Activated naive CD8-positive, alpha-beta T cell treated with anti-CD3 and anti-CD28 coated beads, Interleukin-2, amount 50 U/mL, for 16 hours (primary cell): Measurements from ENCODE around the gene AFF1.

Experiments
- DNase-seq: peaks from one replicate; pipeline ENCODE4 v3.0.0-alpha.2; 2020; ENCODE audit warnings: low read depth, low spot score

Gene AFF1

DNA sequence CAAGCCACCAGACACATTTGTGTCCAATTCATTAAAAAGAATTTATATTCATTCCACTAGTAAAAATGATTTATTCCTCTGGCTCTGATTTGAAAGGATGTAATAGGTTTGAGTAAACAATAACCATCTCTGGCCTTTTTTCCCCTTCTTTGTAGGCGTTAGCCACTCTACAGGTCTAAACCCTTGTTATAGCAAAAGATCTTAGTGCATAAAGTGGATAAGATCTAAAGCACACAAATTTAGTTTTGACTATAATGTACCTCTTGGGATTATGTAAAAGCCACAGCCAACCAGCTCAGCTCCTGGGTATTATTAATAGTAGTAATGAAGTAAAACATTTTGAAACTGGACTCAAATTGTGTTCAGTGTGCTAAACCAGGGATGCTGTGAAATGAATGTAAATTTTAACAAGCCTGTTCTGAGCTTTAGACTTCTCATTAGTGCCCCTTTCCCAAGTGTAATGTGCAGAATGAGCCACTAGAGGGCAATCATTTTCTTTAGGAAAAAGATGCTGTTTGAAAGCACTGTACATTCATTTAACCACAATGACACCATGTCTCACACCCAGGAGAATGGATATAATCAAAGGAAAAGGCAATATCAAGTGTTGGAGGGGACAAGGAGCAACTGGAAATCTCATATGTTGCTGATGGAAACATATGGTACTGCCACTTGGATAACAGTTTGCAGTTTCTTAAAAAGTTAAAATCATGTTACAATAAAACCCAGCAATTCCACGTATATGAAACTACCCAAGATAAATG lies 215.9 kb downstream of the AFF1 start:
- DNase-seq, result peak; percentile 25

DNA sequence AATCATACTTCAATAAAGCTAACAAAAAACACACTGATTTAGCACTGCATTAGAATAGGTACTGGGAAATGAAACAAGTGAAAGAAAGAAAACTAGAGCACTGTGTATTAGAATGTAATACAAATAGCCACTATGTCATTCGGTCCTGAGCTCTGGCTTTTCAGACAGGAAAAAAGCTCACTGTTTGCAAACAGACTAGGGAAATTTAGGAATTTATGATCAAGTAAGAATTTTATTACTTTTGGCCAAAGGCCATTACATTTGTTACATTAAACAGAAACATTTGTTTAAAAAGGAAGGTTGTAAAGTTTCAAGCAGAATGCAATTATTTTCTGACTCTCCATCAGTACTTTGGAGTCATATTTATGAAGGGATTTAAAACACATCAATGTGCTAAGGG lies 216.9 kb downstream of the AFF1 start:
- DNase-seq, result no peak

DNA sequence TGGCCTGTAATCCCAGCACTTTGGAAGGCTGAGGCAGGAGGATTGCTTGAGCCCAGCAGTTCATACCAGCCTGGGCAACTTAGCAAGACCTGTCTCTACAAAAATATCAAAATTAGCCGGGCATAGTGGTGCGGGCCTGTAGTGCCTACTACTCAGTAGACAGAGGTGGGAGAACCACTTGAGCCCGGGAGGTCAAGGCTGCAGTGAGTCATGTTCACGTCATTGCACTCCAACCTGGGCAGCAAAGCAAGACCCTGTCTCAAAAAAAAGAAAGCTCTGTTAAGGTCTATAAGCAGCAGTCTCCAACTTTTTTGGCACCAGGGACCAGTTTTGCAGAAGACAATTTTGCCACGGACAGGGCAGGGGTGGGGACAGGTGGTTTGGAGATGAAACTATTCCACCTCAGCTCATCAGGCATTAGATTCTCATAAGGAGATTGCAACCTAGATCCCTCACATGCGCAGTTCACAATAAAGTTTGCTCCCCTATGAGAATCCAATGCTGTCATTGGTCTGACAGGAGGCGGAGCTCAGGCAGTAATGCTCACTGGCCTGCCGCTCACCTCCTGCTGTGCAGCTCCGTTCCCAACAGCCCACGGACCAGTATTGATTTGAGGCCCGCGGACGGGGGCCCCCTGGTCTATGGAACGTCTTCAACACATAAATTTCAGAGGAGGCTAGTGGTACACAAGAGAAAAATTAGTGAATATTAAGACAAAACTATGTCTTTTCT lies 217.7 kb downstream of the AFF1 start:
- DNase-seq, result no peak

DNA sequence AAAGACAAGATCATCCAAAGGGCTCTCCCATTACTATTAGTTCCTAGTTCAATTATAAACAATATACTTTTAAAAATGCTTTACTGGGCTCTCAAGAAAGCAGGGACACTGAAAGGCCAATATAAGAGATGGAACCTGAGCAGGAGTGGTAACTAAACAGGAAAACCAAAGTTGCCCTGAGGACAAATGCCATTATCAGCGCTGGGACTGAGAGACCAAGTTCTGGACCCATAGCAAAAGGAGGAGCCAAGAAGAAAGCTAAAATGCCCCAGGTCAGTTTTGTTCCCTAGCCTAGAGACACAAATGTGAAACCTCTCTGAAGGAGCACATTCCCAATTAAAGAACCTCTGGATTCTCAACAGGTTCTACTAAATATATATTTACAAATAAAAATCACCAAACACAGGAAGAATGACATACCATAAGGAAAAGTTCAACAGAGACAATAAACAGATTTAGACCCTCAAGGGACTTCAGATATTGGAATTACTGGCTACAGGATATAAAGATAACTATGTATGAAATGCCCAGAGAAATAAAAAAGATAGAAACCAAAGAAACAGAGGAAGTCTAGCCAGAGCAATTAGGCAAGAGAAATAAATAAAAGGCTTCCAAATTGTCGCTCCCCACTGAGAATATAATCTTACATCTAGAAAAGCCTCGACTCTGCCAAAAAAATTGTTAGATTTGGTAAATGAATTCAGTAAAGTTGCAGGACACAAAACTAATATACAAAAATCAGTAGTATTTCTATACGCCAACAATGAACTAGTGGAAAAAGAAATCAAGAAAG lies 218.5 kb downstream of the AFF1 start:
- DNase-seq, result no peak

DNA sequence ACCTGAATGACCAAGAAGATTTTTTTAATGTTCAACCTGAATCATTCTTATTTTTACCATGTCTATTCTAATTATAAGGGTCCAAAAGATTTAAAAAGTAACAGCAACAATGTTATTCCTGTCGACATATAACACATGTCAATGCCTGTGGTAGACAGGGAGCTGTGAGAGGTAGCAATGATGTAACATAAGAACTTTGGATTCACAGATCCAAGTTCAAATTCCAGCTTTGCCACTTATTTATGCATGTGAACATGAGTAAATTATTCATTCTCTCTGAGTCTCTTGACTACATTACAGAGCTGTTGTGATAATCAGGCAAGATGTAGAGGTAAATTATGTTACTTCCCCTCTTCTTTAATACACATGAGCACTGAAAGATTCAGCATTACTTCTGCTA lies 231.1 kb downstream of the AFF1 start:
- DNase-seq, result no peak

DNA sequence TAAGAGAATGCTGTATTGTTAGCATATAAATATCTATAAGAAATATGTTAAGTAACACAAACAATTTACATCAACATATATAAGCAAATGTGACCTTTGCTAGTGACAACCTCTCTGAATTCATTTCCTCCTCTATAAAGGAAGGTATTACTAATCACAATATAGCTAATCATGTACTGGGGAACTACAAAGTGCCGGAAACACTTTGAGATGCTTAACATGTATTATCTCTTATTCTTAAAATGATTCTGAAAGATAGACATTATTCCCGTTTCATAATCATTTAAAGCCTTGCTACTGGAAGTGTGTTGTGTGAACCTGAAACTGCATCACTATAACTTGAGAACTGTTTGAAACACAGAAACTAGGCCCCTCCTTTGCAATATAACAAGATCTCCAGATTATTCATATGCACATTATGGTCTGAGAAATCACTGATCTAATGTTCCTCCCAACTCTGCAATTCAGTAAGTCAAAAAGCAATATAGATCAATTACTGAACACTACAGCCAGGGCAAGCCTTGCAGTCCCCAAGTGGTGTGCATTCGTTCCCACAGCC lies 231.6 kb downstream of the AFF1 start:
- DNase-seq, result no peak

DNA sequence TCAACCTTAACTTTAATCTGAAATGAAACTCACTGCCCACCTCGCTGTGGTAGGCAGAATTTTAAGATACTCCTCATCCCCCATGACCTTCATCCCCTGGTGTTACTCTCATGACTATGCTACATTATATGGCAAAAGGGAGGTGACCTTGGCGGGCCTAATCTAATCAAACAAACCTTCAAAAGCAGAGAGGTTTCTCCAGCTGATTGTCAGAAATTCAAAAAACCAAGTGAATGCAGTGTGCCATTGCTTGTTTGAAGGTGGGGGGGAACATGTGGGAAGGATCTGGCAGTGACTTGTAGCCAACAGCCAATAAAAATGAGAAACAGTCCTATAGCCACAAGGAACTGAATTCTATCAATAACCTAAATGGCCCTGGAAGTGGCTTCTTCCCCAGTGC lies 237.1 kb downstream of the AFF1 start:
- DNase-seq, result no peak

DNA sequence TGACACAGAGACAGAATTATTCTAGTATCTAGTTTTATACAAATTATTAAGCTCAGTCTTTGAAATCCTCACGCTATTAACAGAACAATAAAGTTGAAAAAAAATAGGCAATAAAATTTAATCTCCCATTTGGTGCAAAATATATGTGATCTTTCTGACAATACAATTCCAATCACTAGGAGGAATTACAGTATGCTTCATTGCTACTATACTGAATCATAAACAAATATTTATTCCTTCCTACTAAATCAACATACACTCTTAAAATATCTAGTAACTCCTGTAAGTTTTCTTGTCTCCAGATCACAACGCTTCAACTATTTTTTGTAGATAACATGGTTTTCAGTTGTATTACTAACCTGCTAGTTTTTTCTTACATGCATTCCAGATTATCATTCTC lies 239.9 kb downstream of the AFF1 start:
- DNase-seq, result no peak

DNA sequence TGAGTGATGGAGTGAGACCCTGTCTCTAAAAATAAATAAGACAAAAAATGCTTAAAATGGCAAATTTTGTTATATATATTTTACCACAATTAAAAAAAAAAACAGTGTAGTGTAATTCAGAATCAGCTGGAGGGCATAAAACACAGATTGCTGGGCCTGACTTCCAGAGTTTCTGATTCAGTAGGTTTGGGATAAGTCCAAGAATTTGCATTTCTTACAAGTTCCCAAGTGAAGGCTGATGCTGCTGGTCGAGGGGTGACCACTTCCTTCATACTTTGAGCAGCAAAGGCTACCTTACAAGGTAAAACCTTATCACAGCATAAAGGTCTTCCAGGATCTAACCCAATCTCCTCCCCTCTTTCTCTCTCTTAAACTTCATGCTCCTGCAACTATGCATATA lies 244.9 kb downstream of the AFF1 start:
- DNase-seq, result no peak

DNA sequence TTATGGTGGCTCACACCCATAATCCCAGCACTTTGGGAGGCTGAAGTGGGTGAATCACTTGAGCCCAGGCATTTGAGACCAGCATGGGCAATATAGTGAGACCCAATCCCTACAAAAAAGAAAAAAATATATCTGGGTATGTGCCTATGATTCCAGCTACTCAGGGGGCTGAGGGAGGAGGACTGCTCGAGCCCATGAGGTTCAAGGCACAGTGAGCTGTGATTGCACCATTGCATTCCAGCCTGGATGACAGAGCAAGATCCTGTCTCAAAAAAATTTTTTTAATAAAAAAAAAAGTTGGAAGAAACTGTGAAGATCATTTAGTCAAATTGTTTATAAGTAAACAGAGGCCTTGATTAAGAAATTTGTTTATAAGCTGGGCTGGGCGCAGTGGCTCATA lies 246.0 kb downstream of the AFF1 start:
- no peak for DNase-seq

DNA sequence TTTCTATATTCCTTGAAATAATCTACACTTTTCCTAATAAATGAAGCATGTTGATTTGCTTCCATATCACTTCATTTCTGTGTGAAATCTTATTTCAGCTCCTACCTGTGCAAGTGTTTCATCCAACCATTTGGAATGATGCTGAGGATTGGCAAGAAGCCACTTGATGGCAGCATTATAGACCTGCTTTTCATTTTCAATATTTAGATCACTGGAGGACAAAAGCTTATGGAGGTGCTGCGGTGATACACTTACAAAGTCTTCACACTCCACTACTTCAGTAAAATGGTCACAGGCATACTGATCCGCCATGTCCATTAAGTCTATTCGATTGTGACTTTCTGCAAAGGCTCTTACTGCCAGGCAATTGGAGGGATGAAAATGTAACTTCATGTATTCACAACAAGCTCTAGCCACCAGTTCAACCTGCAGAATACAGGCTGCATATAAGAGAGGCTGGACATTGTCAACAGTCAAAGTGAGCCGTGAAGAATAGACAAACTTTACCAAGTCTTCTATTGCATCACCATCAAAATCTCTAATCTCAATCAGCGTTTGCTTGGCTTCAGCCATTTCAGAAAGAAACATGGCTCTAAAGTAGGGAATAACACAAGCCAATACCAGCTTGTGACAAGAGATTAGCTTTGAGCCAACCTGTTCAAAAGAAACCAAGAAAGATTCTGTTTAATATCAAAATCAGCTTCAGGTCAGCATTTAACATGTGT lies 250.5 kb downstream of the AFF1 start:
- DNase-seq, result no peak

DNA sequence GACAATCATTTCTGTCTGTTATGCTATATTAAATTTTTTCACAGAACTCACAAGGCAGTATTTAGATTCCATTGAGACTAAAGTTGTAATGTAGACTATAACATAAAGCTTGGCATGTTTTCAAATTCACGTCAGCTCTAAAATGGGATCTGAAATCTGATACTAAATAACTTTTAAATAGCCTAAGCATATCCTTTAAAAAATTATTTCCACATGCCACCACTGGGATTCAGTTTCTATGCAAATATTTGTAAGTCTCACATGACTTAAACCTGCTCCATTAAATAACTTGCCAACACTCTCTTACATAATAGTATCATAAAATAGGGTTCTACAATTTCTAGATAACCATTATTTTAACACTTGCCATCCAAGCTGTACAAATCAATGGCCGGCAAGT lies 253.2 kb downstream of the AFF1 start:
- DNase-seq, result no peak

DNA sequence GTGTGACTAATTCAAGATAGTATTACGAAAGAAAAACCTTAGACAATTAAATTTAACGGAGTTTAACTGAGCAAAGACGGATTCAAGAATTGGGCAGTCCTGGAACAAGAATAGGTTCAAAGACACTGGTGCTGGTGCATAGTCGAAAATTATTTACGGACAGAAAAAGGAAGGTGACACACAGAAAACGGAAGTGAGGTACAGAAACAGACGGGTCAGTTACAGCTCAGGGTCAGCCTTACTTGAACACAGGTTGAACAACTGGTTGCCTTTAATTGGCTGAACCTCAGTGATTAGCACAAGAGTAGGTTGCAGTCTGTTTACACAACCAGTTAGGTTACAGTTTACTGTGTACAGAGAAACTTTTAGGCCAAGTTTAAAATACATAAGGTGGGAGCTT lies 254.1 kb downstream of the AFF1 start:
- DNase-seq, result no peak
